ENCODE measurements around the gene SMR3B.

DNA sequence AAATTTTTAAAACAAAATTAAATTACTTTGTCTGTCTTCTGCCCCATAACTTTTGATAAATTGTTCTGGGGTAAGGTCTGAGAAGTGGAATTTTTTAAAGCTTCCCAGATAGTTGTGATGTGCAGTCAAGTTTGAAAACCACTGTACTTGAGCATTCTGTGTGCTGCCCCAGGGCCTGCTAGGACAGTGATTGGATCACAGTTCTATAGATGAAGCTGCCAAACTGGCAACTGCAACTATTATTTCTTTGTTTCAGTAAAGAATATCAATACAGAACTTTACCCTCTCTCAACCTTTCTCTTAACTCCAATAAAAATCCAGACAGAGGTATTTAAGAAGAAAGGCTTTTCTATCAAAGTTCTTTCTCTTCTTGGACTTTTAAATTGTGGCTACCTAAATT is 14.6 kb downstream of the SMR3B start, which contains the start of gene OPRPN:
- TF ChIP-seq, protein P1, sequence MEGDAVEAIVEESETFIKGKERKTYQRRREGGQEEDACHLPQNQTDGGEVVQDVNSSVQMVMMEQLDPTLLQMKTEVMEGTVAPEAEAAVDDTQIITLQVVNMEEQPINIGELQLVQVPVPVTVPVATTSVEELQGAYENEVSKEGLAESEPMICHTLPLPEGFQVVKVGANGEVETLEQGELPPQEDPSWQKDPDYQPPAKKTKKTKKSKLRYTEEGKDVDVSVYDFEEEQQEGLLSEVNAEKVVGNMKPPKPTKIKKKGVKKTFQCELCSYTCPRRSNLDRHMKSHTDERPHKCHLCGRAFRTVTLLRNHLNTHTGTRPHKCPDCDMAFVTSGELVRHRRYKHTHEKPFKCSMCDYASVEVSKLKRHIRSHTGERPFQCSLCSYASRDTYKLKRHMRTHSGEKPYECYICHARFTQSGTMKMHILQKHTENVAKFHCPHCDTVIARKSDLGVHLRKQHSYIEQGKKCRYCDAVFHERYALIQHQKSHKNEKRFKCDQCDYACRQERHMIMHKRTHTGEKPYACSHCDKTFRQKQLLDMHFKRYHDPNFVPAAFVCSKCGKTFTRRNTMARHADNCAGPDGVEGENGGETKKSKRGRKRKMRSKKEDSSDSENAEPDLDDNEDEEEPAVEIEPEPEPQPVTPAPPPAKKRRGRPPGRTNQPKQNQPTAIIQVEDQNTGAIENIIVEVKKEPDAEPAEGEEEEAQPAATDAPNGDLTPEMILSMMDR (IDR thresholded peaks at IDR 0.05 in 4 of 5, conservative IDR thresholded peaks at IDR 0.05 in 1 of 5): no peak
- no peak for TF ChIP-seq POLR2A (IDR thresholded peaks at IDR 0.05)

All from gastrocnemius medialis (tissue), 4 donors.